H9 (cell line): ENCODE results near the gene TXNDC17. TPM values are rescaled to one million over a fixed set of nuclear protein-coding genes. Genes with fewer than 3 reads are reported as not detected.

ENCODE experiments used
- DNase-seq: peaks from one replicate; pipeline ENCODE4 v3.0.0-alpha.2; 2017
- H2AFZ ChIP-seq: one replicate; pipeline ENCODE4 v1.6.1; 2013; ENCODE audit warnings: mild to moderate bottlenecking, low read length, control low read depth, moderate library complexity
- H2AK5ac ChIP-seq: 2 replicates; pipeline ENCODE4 v1.6.1; 2013; ENCODE audit warnings: low read length, control low read depth, mixed read lengths; ENCODE audit not compliant: insufficient read length
- H2BK120ac ChIP-seq: one replicate; pipeline ENCODE4 v1.6.1; 2013; ENCODE audit warnings: low read depth, mild to moderate bottlenecking, low read length, control low read depth, inconsistent platforms; ENCODE audit not compliant: poor library complexity, severe bottlenecking
- H2BK12ac ChIP-seq: 2 replicates; pipeline ENCODE4 v1.6.1; 2013; ENCODE audit warnings: low read length, control low read depth, mixed read lengths, low read depth; ENCODE audit not compliant: insufficient read length
- H2BK15ac ChIP-seq: 2 replicates; pipeline ENCODE4 v1.6.1; 2013; ENCODE audit warnings: low read depth, low read length, control low read depth
- H2BK20ac ChIP-seq: one replicate; pipeline ENCODE4 v1.6.1; 2013; ENCODE audit warnings: low read depth, mild to moderate bottlenecking, low read length, control low read depth, inconsistent platforms; ENCODE audit not compliant: poor library complexity, severe bottlenecking
- H2BK5ac ChIP-seq: 2 replicates; pipeline ENCODE4 v1.6.1; 2013; ENCODE audit warnings: low read length, control low read depth, mixed read lengths; ENCODE audit not compliant: insufficient read length
- H3K14ac ChIP-seq: 2 replicates; pipeline ENCODE4 v1.6.1; 2013; ENCODE audit warnings: low read length, control low read depth; ENCODE audit not compliant: insufficient read depth
- H3K18ac ChIP-seq: 2 replicates; pipeline ENCODE4 v1.6.1; 2013; ENCODE audit warnings: low read depth, mild to moderate bottlenecking, mixed read lengths, low read length, control low read depth; ENCODE audit not compliant: insufficient read length
- H3K23ac ChIP-seq: 2 replicates; pipeline ENCODE4 v1.6.1; 2013; ENCODE audit warnings: low read length, control low read depth, mixed read lengths, low read depth; ENCODE audit not compliant: insufficient read length
- H3K23me2 ChIP-seq: 2 replicates; pipeline ENCODE4 v1.6.1; 2013; ENCODE audit warnings: low read depth, mild to moderate bottlenecking, mixed read lengths, low read length, control low read depth; ENCODE audit not compliant: insufficient read length, poor library complexity, severe bottlenecking
- H3K27ac ChIP-seq: 2 replicates; pipeline ENCODE4 v1.5.1; 2013; ENCODE audit warnings: low read length, control low read depth, mixed read lengths, low read depth; ENCODE audit not compliant: insufficient read length
- H3K27me3 ChIP-seq: 2 replicates; pipeline ENCODE4 v1.6.1; 2013; ENCODE audit warnings: low read length, control low read depth, inconsistent platforms; ENCODE audit not compliant: insufficient read depth
- H3K4ac ChIP-seq: 2 replicates; pipeline ENCODE4 v1.6.1; 2013; ENCODE audit warnings: low read depth, mild to moderate bottlenecking, control low read depth, inconsistent platforms, low read length, moderate library complexity
- H3K4me1 ChIP-seq: 2 replicates; pipeline ENCODE4 v1.6.1; 2013; ENCODE audit warnings: low read length, control low read depth, inconsistent platforms; ENCODE audit not compliant: insufficient read depth
- H3K4me2 ChIP-seq: 2 replicates; pipeline ENCODE4 v1.6.1; 2013; ENCODE audit warnings: low read length, control low read depth, mixed read lengths; ENCODE audit not compliant: insufficient read length, insufficient read depth
- H3K56ac ChIP-seq: 2 replicates; pipeline ENCODE4 v1.6.1; 2013; ENCODE audit warnings: low read depth, mild to moderate bottlenecking, mixed read lengths, low read length, control low read depth; ENCODE audit not compliant: insufficient read length
- H3K79me1 ChIP-seq: 2 replicates; pipeline ENCODE4 v1.6.1; 2013; ENCODE audit warnings: low read depth, mild to moderate bottlenecking, moderate library complexity, low read length, control low read depth, inconsistent platforms; ENCODE audit not compliant: insufficient read depth, poor library complexity, severe bottlenecking
- H3K79me2 ChIP-seq: 2 replicates; pipeline ENCODE4 v1.6.1; 2013; ENCODE audit warnings: low read length, control low read depth, inconsistent platforms; ENCODE audit not compliant: insufficient read depth
- H3K9ac ChIP-seq: 2 replicates; pipeline ENCODE4 v1.6.1; 2013; ENCODE audit warnings: low read length, control low read depth, mixed read lengths; ENCODE audit not compliant: insufficient read length; ENCODE audit errors: extremely low read depth
- H3K9me3 ChIP-seq: one replicate; pipeline ENCODE4 v1.6.1; 2013; ENCODE audit warnings: low read depth, low read length, inconsistent platforms; ENCODE audit not compliant: control insufficient read depth
- H3T11ph ChIP-seq: one replicate; pipeline ENCODE4 v1.6.1; 2013; ENCODE audit warnings: mild to moderate bottlenecking, low read length, control low read depth, inconsistent platforms
- H4K20me1 ChIP-seq: one replicate; pipeline ENCODE4 v1.6.1; 2013; ENCODE audit not compliant: control insufficient read depth, insufficient read length, insufficient read depth
- H4K5ac ChIP-seq: 2 replicates; pipeline ENCODE4 v1.6.1; 2013; ENCODE audit warnings: low read depth, mild to moderate bottlenecking, mixed read lengths, low read length, control low read depth; ENCODE audit not compliant: insufficient read length
- H4K8ac ChIP-seq: replicated peaks from 2 replicates; pipeline ENCODE4 v1.6.1; 2013; ENCODE audit warnings: low read length, control low read depth, mixed read lengths, low read depth; ENCODE audit not compliant: insufficient read length
- H4K91ac ChIP-seq: 2 replicates; pipeline ENCODE4 v1.6.1; 2013; ENCODE audit warnings: low read depth, mild to moderate bottlenecking, moderate library complexity, mixed read lengths, low read length, control low read depth; ENCODE audit not compliant: insufficient read length
- H3K27ac Mint-ChIP-seq, 3 experiments: 2 replicates in 2 of 3; 3 replicates in 1 of 3; pipeline ENCODE4 v1.8.0; 2020 to 2021; ENCODE audit warnings: mixed read lengths in 3 of 3, mild to moderate bottlenecking in 1 of 3, moderate library complexity in 1 of 3
- H3K27me3 Mint-ChIP-seq: 2 replicates; pipeline ENCODE4 v1.8.0; 2021; ENCODE audit warnings: low read depth, mild to moderate bottlenecking, moderate library complexity, mixed read lengths
- H3K36me3 Mint-ChIP-seq, 3 experiments: 2 replicates in 2 of 3; 3 replicates in 1 of 3; pipeline ENCODE4 v1.8.0; 2020 to 2021; ENCODE audit warnings: low read depth in 3 of 3, mixed read lengths in 3 of 3; ENCODE audit not compliant: insufficient read depth in 1 of 3
- H3K4me1 Mint-ChIP-seq, 2 experiments: 2 replicates each; pipeline ENCODE4 v1.8.0; 2020; ENCODE audit warnings: mixed read lengths in 2 of 2
- H3K4me3 Mint-ChIP-seq, 2 experiments: 2 replicates in 1 of 2; 3 replicates in 1 of 2; pipeline ENCODE4 v1.8.0; 2020 to 2021; ENCODE audit warnings: mild to moderate bottlenecking in 2 of 2, mixed read lengths in 2 of 2, moderate library complexity in 1 of 2
- H3K9me3 Mint-ChIP-seq, 2 experiments: 2 replicates in 1 of 2; 3 replicates in 1 of 2; pipeline ENCODE4 v1.8.0; 2020; ENCODE audit warnings: mild to moderate bottlenecking in 2 of 2, mixed read lengths in 2 of 2, moderate library complexity in 1 of 2
- WGBS: extraction: QIAGEN DNeasy Blood & Tissue Kit; methylation state at CpG from one replicate; pipeline ENCODE4 v1.1.7; 2013; ENCODE audit warnings: missing lambda C conversion rate, low lambda C conversion rate, mixed read lengths; ENCODE audit not compliant: insufficient read length; ENCODE audit errors: extremely low coverage; 5-methylcytosine and 5-hydroxymethylcytosine counted together
- total RNA-seq: library from RNA; stranded (reverse); gene quantifications from 2 replicates; pipeline ENCODE4 v1.2.1, GENCODE V29; 2021
- TF ChIP-seq, protein P1 (sequence below): fragments of 200-600 bp; sonication (generic); conservative IDR thresholded peaks from 3 replicates; pipeline ENCODE4 v1.8.0; 2021; ENCODE audit warnings: antibody characterized with exemption, mild to moderate bottlenecking

The TXNDC17 gene
- total RNA-seq, 1 experiment from 2014 or later, result 170 TPM

GRCh38 chr17:6643451-6644125 is 2.7 kb downstream of the TXNDC17 start:
- H4K20me1 ChIP-seq, result no peaks in the 10 kb centered on the region
- no peak overlapping the region for H2BK120ac ChIP-seq
- no peak overlapping the region for H4K91ac ChIP-seq
- H3K9me3 ChIP-seq, result no peaks in the 10 kb centered on the region
- no peak overlapping the region for H2BK12ac ChIP-seq
- peaks cover 2% of the 10 kb centered on the region; the same call in 1 of the 2 replicates for H3K79me2 ChIP-seq
- H3K4me2 ChIP-seq, result no peak overlapping the region
- no peak overlapping the region for H3K18ac ChIP-seq
- H3T11ph ChIP-seq, result no peak overlapping the region
- H2BK20ac ChIP-seq, result no peak overlapping the region
- H4K8ac ChIP-seq, result no peak overlapping the region
- H2AFZ ChIP-seq, result no peak overlapping the region
- no peak overlapping the region for H3K56ac ChIP-seq
- no peak overlapping the region for H3K27ac ChIP-seq
- H3K23ac ChIP-seq, result no peak overlapping the region
- H2BK15ac ChIP-seq, result no peak overlapping the region
- H3K27me3 ChIP-seq, result no peaks in the 10 kb centered on the region
- Mint-ChIP-seq H3K27ac (no peak overlapping the region), H3K27me3 (no peaks in the 10 kb centered on the region; the same call in 1 of the 2 replicates), H3K4me3 (no peak overlapping the region), H3K4me1 (peaks cover 15 to 16% of the 10 kb centered on the region in 2 experiments), H3K9me3 (no peaks in the 10 kb centered on the region), H3K36me3 (peaks cover 3 to 48% (median 41%) of the 10 kb centered on the region in 3 experiments; a peak in 6 of 7 replicates)
- H2BK5ac ChIP-seq, result no peak overlapping the region
- TF ChIP-seq, protein P1, sequence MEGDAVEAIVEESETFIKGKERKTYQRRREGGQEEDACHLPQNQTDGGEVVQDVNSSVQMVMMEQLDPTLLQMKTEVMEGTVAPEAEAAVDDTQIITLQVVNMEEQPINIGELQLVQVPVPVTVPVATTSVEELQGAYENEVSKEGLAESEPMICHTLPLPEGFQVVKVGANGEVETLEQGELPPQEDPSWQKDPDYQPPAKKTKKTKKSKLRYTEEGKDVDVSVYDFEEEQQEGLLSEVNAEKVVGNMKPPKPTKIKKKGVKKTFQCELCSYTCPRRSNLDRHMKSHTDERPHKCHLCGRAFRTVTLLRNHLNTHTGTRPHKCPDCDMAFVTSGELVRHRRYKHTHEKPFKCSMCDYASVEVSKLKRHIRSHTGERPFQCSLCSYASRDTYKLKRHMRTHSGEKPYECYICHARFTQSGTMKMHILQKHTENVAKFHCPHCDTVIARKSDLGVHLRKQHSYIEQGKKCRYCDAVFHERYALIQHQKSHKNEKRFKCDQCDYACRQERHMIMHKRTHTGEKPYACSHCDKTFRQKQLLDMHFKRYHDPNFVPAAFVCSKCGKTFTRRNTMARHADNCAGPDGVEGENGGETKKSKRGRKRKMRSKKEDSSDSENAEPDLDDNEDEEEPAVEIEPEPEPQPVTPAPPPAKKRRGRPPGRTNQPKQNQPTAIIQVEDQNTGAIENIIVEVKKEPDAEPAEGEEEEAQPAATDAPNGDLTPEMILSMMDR, result no peak
- no peak overlapping the region for H3K14ac ChIP-seq
- DNase-seq, result no peak
- H4K5ac ChIP-seq, result no peak overlapping the region
- H3K79me1 ChIP-seq, result peaks cover 3% of the 10 kb centered on the region
- no peak overlapping the region for H3K9ac ChIP-seq
- H3K23me2 ChIP-seq, result peaks cover 18% of the 10 kb centered on the region
- no peaks in the 10 kb centered on the region for H3K4me1 ChIP-seq
- H3K4ac ChIP-seq, result no peak overlapping the region
- H2AK5ac ChIP-seq, result no peak overlapping the region
- no CpG with 5 or more reads among the region's 5 CpGs for WGBS
